Transverse colon (tissue), 4 donors: ENCODE data around the gene CUL7. TPM values are rescaled to one million over a fixed set of nuclear protein-coding genes. Genes with fewer than 3 reads are reported as not detected.
"Not testable (repeated sequence)": the region's sequence is repeated elsewhere in the genome, so short reads cannot be mapped to it uniquely, and the experiment has no call there.

Experiments
- DNase-seq: peaks from one replicate; pipeline ENCODE4 v3.0.0-alpha.2; 2019
- H3K27ac ChIP-seq, 4 donors: fragments of 200-600 bp; sonication (generic); 2 replicates each; pipeline ENCODE4 v1.5.1; 2016 to 2018; ENCODE audit warnings: inconsistent platforms in 4 of 4
- H3K27me3 ChIP-seq: fragments of 200-600 bp; sonication (generic); 2 replicates; pipeline ENCODE4 v1.5.1; 2017; ENCODE audit warnings: inconsistent platforms
- H3K36me3 ChIP-seq, 4 donors: fragments of 200-600 bp; sonication (generic); 2 replicates each; pipeline ENCODE4 v1.5.1; 2017 to 2019; ENCODE audit warnings: inconsistent platforms in 4 of 4
- H3K4me1 ChIP-seq, 4 donors: fragments of 200-600 bp; sonication (generic); 2 replicates each; pipeline ENCODE4 v1.5.1; 2017 to 2020; ENCODE audit warnings: inconsistent platforms in 4 of 4
- H3K4me3 ChIP-seq, 4 donors: fragments of 200-600 bp; sonication (generic); 1 replicate in 1 of 4; 2 replicates in 3 of 4; pipeline versions ENCODE4 v1.5.1 to v1.6.1; 2017 to 2019; ENCODE audit warnings: inconsistent platforms in 4 of 4
- H3K9me3 ChIP-seq, 2 donors: fragments of 200-600 bp; sonication (generic); 2 replicates each; pipeline ENCODE4 v1.5.1; 2017 to 2019; ENCODE audit warnings: inconsistent platforms in 2 of 2
- CTCF ChIP-seq, 5 experiments: fragments of 200-600 bp in 3 of 5; fragments of 450-650 bp in 2 of 5; sonication (generic) in 3 of 5; IDR thresholded peaks; 1 replicate in 2 of 5; 2 replicates in 3 of 5; pipeline ENCODE4 v1.5.1; 2016 to 2017; ENCODE audit warnings: antibody characterized with exemption in 5 of 5, inconsistent platforms in 3 of 5, mild to moderate bottlenecking in 2 of 5, moderate library complexity in 1 of 5
- EP300 ChIP-seq: sonication (generic); formaldehyde crosslinking; IDR thresholded peaks from one replicate; pipeline ENCODE4 v1.6.1; 2017; ENCODE audit warnings: antibody characterized with exemption, low read depth
- POLR2A ChIP-seq: fragments of 450-650 bp; IDR thresholded peaks from one replicate; pipeline ENCODE4 v1.6.1; 2016; ENCODE audit warnings: antibody characterized with exemption, mild to moderate bottlenecking, moderate library complexity
- POLR2AphosphoS5 ChIP-seq, 3 donors: sonication (generic); formaldehyde crosslinking; IDR thresholded peaks; one replicate each; pipeline ENCODE4 v1.6.1; 2016; ENCODE audit warnings: antibody characterized with exemption in 3 of 3
- WGBS, 2 donors: methylation state at CpG; one replicate each; pipeline ENCODE4 v1.1.5; 2018; ENCODE audit warnings: low coverage in 1 of 2; 5-methylcytosine and 5-hydroxymethylcytosine counted together
- in situ Hi-C, 4 donors: fragments of 200-750 bp; cut with MboI; loops; one replicate each; pipeline versions ENCODE4 v1.15.0 to v1.15.1; 2017; ENCODE audit warnings: low sequenced_read_pairs in 3 of 4, low pct_ligation_motif_present in 1 of 4, low pct_unique_long_range_greater_than_20kb in 1 of 4
- intact Hi-C: fragments of 100-400 bp; cut with DNase I; formaldehyde crosslinking; loops from one replicate; pipeline ENCODE4 v1.15.1; 2023; ENCODE audit warnings: low total_unique reads
- total RNA-seq, 4 donors: library from RNA; depleted of rRNA; stranded (reverse); fragments of >200 nt; gene quantifications; one replicate each; pipeline ENCODE4 v1.1.0, GENCODE V29; 2016

CUL7 gene
- total RNA-seq, 4 donors from 2014 or later = 13.0 to 29.3 (median 15.7) TPM

GRCh38 chr6:43047998-43048397 lies 5.7 kb downstream of the CUL7 start:
- H3K27me3 ChIP-seq = no peaks in the 10 kb centered on the region
- H3K9me3 ChIP-seq = no peaks in the 10 kb centered on the region
- TF ChIP-seq POLR2A (no peak), POLR2AphosphoS5 (IDR thresholded peaks at IDR 0.05) (no peak), CTCF (IDR thresholded peaks at IDR 0.05) (no peak), EP300 (no peak)
- H3K36me3 ChIP-seq = peaks cover 0 to 16% (median 0%) of the 10 kb centered on the region in 4 donors
- H3K4me3 ChIP-seq = no peak overlapping the region
- WGBS, 2 donors = 94% methylated on average over 7 of the region's 7 CpGs; no CpG with 5 or more reads in 1 of the 2 donors
- H3K4me1 ChIP-seq = peaks cover 2 to 9% (median 7%) of the 10 kb centered on the region in 4 donors
- H3K27ac ChIP-seq = no peak overlapping the region
- intact Hi-C loops (no loop called here), in situ Hi-C loops (no loop called here)
- DNase-seq = no peak

GRCh38 chr6:43045371-43045930 lies 8.2 kb downstream of the CUL7 start:
- H3K36me3 ChIP-seq = peaks cover 0 to 18% (median 0%) of the 10 kb centered on the region in 4 donors
- no peaks in the 10 kb centered on the region for H3K9me3 ChIP-seq
- intact Hi-C loops (no loop called here), in situ Hi-C loops (no loop called here)
- TF ChIP-seq EP300 (no peak), CTCF (IDR thresholded peaks at IDR 0.05) (no peak), POLR2AphosphoS5 (IDR thresholded peaks at IDR 0.05) (no peak), POLR2A (no peak)
- WGBS, 2 donors = 91% methylated on average over 11 of the region's 11 CpGs; no CpG with 5 or more reads in 1 of the 2 donors
- H3K27me3 ChIP-seq = no peaks in the 10 kb centered on the region
- H3K27ac ChIP-seq = no peak overlapping the region
- no peaks in the 10 kb centered on the region for H3K4me1 ChIP-seq
- no peak overlapping the region for H3K4me3 ChIP-seq
- no peak for DNase-seq

GRCh38 chr6:43043310-43043709 lies 10.3 kb downstream of the CUL7 start:
- no peaks in the 10 kb centered on the region for H3K27me3 ChIP-seq
- H3K27ac ChIP-seq = no peak overlapping the region
- intact Hi-C loops = no loop called here
- TF ChIP-seq CTCF (IDR thresholded peaks at IDR 0.05) (no peak), POLR2A (no peak), POLR2AphosphoS5 (IDR thresholded peaks at IDR 0.05) (no peak), EP300 (no peak)
- H3K4me3 ChIP-seq = no peak overlapping the region
- no peak for DNase-seq
- H3K9me3 ChIP-seq = no peaks in the 10 kb centered on the region
- in situ Hi-C loops = no loop called here
- 95% methylated on average over 9 of the region's 9 CpGs; no CpG with 5 or more reads in 1 of the 2 donors for WGBS, 2 donors
- peaks cover 0 to 17% (median 2%) of the 10 kb centered on the region in 4 donors for H3K36me3 ChIP-seq
- H3K4me1 ChIP-seq = no peaks in the 10 kb centered on the region

- H3K27ac ChIP-seq, intact Hi-C loops, in situ Hi-C loops, DNase-seq, H3K4me3 ChIP-seq, H3K4me1 ChIP-seq, H3K27me3 ChIP-seq, H3K9me3 ChIP-seq: not testable (repeated sequence)
- 95 to 96% methylated on average over 7 to 8 of the region's 8 CpGs for WGBS, 2 donors
- H3K36me3 ChIP-seq = peaks cover 0 to 13% (median 4%) of the 10 kb centered on the region in 4 donors
Measured at GRCh38 chr6:43041475-43041874, 12.2 kb downstream of the CUL7 start.
